ENCODE results near the gene SPARCL1.

DNA sequence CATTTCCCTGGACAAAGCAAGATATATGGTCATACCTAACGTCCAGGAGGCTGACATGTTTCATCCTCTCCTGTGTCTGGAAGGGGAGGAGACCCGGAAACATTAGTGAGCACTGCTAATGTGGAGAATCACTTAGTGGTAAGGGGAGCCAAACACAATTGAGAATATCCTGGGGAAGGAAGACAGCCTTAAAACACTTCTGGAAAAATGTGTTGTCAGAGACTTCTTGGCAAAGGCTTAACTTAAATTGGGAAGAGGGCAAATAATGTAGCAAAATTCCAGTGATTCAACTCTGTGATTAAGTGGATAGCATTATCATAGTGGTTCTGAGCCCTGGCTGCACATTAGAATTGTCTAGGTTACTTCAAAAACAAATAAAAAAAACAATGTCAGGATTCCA lies 39.5 kb downstream of the SPARCL1 start:
- TF ChIP-seq, protein P1, sequence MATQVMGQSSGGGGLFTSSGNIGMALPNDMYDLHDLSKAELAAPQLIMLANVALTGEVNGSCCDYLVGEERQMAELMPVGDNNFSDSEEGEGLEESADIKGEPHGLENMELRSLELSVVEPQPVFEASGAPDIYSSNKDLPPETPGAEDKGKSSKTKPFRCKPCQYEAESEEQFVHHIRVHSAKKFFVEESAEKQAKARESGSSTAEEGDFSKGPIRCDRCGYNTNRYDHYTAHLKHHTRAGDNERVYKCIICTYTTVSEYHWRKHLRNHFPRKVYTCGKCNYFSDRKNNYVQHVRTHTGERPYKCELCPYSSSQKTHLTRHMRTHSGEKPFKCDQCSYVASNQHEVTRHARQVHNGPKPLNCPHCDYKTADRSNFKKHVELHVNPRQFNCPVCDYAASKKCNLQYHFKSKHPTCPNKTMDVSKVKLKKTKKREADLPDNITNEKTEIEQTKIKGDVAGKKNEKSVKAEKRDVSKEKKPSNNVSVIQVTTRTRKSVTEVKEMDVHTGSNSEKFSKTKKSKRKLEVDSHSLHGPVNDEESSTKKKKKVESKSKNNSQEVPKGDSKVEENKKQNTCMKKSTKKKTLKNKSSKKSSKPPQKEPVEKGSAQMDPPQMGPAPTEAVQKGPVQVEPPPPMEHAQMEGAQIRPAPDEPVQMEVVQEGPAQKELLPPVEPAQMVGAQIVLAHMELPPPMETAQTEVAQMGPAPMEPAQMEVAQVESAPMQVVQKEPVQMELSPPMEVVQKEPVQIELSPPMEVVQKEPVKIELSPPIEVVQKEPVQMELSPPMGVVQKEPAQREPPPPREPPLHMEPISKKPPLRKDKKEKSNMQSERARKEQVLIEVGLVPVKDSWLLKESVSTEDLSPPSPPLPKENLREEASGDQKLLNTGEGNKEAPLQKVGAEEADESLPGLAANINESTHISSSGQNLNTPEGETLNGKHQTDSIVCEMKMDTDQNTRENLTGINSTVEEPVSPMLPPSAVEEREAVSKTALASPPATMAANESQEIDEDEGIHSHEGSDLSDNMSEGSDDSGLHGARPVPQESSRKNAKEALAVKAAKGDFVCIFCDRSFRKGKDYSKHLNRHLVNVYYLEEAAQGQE (IDR thresholded peaks at IDR 0.05; ENCODE audit: borderline replicate concordance in 1 of 2, low read depth in 1 of 2, low read length in 2 of 2), result no peak
- TF ChIP-seq MEF2D (CRISPR knock-in tag; IDR thresholded peaks at IDR 0.05), result no peak
- TF ChIP-seq, protein P2, sequence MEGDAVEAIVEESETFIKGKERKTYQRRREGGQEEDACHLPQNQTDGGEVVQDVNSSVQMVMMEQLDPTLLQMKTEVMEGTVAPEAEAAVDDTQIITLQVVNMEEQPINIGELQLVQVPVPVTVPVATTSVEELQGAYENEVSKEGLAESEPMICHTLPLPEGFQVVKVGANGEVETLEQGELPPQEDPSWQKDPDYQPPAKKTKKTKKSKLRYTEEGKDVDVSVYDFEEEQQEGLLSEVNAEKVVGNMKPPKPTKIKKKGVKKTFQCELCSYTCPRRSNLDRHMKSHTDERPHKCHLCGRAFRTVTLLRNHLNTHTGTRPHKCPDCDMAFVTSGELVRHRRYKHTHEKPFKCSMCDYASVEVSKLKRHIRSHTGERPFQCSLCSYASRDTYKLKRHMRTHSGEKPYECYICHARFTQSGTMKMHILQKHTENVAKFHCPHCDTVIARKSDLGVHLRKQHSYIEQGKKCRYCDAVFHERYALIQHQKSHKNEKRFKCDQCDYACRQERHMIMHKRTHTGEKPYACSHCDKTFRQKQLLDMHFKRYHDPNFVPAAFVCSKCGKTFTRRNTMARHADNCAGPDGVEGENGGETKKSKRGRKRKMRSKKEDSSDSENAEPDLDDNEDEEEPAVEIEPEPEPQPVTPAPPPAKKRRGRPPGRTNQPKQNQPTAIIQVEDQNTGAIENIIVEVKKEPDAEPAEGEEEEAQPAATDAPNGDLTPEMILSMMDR (CRISPR knock-in tag; IDR thresholded peaks at IDR 0.05), result no peak
- TF ChIP-seq, protein P3, sequence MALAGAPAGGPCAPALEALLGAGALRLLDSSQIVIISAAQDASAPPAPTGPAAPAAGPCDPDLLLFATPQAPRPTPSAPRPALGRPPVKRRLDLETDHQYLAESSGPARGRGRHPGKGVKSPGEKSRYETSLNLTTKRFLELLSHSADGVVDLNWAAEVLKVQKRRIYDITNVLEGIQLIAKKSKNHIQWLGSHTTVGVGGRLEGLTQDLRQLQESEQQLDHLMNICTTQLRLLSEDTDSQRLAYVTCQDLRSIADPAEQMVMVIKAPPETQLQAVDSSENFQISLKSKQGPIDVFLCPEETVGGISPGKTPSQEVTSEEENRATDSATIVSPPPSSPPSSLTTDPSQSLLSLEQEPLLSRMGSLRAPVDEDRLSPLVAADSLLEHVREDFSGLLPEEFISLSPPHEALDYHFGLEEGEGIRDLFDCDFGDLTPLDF (CRISPR knock-in tag; IDR thresholded peaks at IDR 0.05), result no peak
- no peak for TF ChIP-seq GZF1 (CRISPR knock-in tag; IDR thresholded peaks at IDR 0.05)
- TF ChIP-seq HNF4G (IDR thresholded peaks at IDR 0.05; ENCODE audit: borderline replicate concordance, low read depth, low read length), result no peak
- TF ChIP-seq HNF4G (CRISPR knock-in tag; IDR thresholded peaks at IDR 0.05; ENCODE audit: borderline replicate concordance, low read depth), result no peak
